K562 (cell line): ENCODE results near the gene CNTN4. TPM values are rescaled to one million over a fixed set of nuclear protein-coding genes. Genes with fewer than 3 reads are reported as not detected.

ENCODE experiments used
- ATAC-seq: fragments of 200-7000 bp; cut with Tn5 transposase; 3 replicates; pipeline ENCODE4 v1.9.1; 2020; ENCODE audit warnings: moderate library complexity
- BruUV-seq: library from RNA; stranded (reverse); fragments of 400-500 nt; replicated peaks from 2 replicates; lab custom pipeline; 2021; lab: Mats Ljungman, UMichigan
- CTCF ChIA-PET: fragments of 300-600 bp; formaldehyde crosslinking; extraction: SDS; loops from one replicate; lab custom pipeline; 2021; ENCODE audit warnings: low intra/inter-chr PET ratio; lab: Yijun Ruan, JAX
- POLR2A ChIA-PET: fragments of 300-600, 350-650 bp; sonication (Branson Sonifier 250); formaldehyde crosslinking; extraction: SDS; loops from one replicate; lab custom pipeline; 2021; ENCODE audit warnings: antibody characterized with exemption, inconsistent platforms; lab: Yijun Ruan, JAX
- DNase-seq, 4 experiments: peaks; one replicate each; pipeline versions ENCODE4 v3.0.0 to v3.0.0-alpha.2; 2011 to 2018; ENCODE audit warnings: low spot score in 3 of 4, mixed read lengths in 3 of 4; ENCODE audit errors: extremely low read depth in 1 of 4
- FAIRE-seq: peaks from 2 replicates; lab custom pipeline; 2011; peaks lifted over from hg19 to GRCh38; lab: Jason Lieb, UNC
- H2AFZ ChIP-seq: 2 replicates; pipeline ENCODE4 v1.6.0; 2011; ENCODE audit warnings: low read depth, low read length, control low read depth, inconsistent platforms
- H3K27ac ChIP-seq: fragments of 200-600 bp; 3 replicates; pipeline ENCODE4 v1.8.0; 2011; ENCODE audit warnings: low read depth, mild to moderate bottlenecking, control low read depth, inconsistent platforms, low read length, moderate library complexity, mixed read lengths; ENCODE audit errors: extremely low read depth
- H3K27me3 ChIP-seq, 2 experiments: fragments of 300-600 bp in 1 of 2; 2 replicates in 1 of 2; 3 replicates in 1 of 2; pipeline versions ENCODE4 v1.6.0 to v1.8.0; 2011; ENCODE audit warnings: inconsistent platforms in 2 of 2, low read length in 2 of 2, mild to moderate bottlenecking in 1 of 2, mixed read lengths in 1 of 2, moderate library complexity in 1 of 2; ENCODE audit not compliant: control insufficient read depth in 2 of 2, insufficient read depth in 2 of 2
- H3K36me3 ChIP-seq: fragments of 300-600 bp; 3 replicates; pipeline ENCODE4 v1.8.0; 2011; ENCODE audit warnings: mild to moderate bottlenecking, low read length, inconsistent platforms; ENCODE audit not compliant: control insufficient read depth, insufficient read depth
- H3K4me1 ChIP-seq, 2 experiments: fragments of 200-600 bp in 1 of 2; replicated peaks in 1 of 2; 2 replicates in 1 of 2; 3 replicates in 1 of 2; pipeline versions ENCODE4 v1.5.1 to v1.8.0; 2011; ENCODE audit warnings: inconsistent platforms in 2 of 2, low read length in 2 of 2, mild to moderate bottlenecking in 1 of 2, mixed read lengths in 1 of 2, moderate library complexity in 1 of 2; ENCODE audit not compliant: control insufficient read depth in 2 of 2, insufficient read depth in 2 of 2
- H3K4me2 ChIP-seq: 2 replicates; pipeline ENCODE4 v1.6.1; 2011; ENCODE audit warnings: low read length, control low read depth, inconsistent platforms, mixed read lengths; ENCODE audit not compliant: insufficient read depth
- H3K4me3 ChIP-seq: fragments of 200-600 bp; sonication (generic), shearing (Covaris generic); 2 replicates; pipeline ENCODE4 v1.5.1; 2016; ENCODE audit warnings: control low read depth, inconsistent platforms
- H3K79me2 ChIP-seq: fragments of 200-600 bp; 3 replicates; pipeline ENCODE4 v1.8.0; 2011; ENCODE audit warnings: low read length, inconsistent platforms; ENCODE audit not compliant: control insufficient read depth, insufficient read depth
- H3K9ac ChIP-seq, 2 experiments: 2 replicates each; pipeline versions ENCODE4 v1.6.0 to v1.6.1; 2011; ENCODE audit warnings: low read depth in 2 of 2, low read length in 2 of 2, control low read depth in 1 of 2, inconsistent platforms in 1 of 2, mild to moderate bottlenecking in 1 of 2, mixed read lengths in 1 of 2; ENCODE audit not compliant: insufficient read depth in 1 of 2
- H3K9me1 ChIP-seq: one replicate; pipeline ENCODE4 v1.6.0; 2011; ENCODE audit warnings: inconsistent platforms, mild to moderate bottlenecking, low read length, moderate library complexity; ENCODE audit not compliant: control insufficient read depth, insufficient read depth
- H3K9me3 ChIP-seq: replicated peaks from 2 replicates; pipeline ENCODE4 v1.5.1; 2011; ENCODE audit warnings: low read depth, low read length, inconsistent platforms; ENCODE audit not compliant: control insufficient read depth, insufficient read depth
- H4K20me1 ChIP-seq: replicated peaks from 2 replicates; pipeline ENCODE4 v1.6.1; 2011; ENCODE audit warnings: low read length, inconsistent platforms, mixed read lengths; ENCODE audit not compliant: control insufficient read depth, insufficient read depth
- CHAMP1 ChIP-seq: fragments of 450-650 bp; IDR thresholded peaks from 2 replicates; pipeline ENCODE4 v1.6.1; 2016; ENCODE audit warnings: mild to moderate bottlenecking
- KLF6 ChIP-seq: fragments of 250-450 bp; sonication (Bioruptor Pico); IDR thresholded peaks from 2 replicates; pipeline ENCODE4 v1.4.0; 2020; ENCODE audit warnings: mild to moderate bottlenecking, moderate library complexity, borderline replicate concordance
- NCOA6 ChIP-seq: fragments of 450-650 bp; IDR thresholded peaks from 2 replicates; pipeline ENCODE4 v1.6.1; 2017; ENCODE audit warnings: mild to moderate bottlenecking
- PATZ1 ChIP-seq: fragments of 250-450 bp; sonication (Bioruptor Pico); IDR thresholded peaks from 2 replicates; pipeline ENCODE4 v1.5.0; 2020; ENCODE audit warnings: mild to moderate bottlenecking, borderline replicate concordance
- PTTG1 ChIP-seq: fragments of 450-650 bp; IDR thresholded peaks from 2 replicates; pipeline ENCODE4 v1.6.1; 2016; ENCODE audit warnings: low read depth, mild to moderate bottlenecking, missing genetic modification characterization, missing compliant biosample characterization
- SPI1 ChIP-seq: IDR thresholded peaks from 2 replicates; pipeline ENCODE4 v1.6.1; 2011; ENCODE audit warnings: low read depth, low read length, control low read depth, borderline replicate concordance
- ZC3H4 ChIP-seq: sonication (generic); formaldehyde crosslinking; IDR thresholded peaks from 2 replicates; pipeline ENCODE4 v1.9.0; 2021; ENCODE audit warnings: missing genetic modification reagents, borderline replicate concordance
- ZNF146 ChIP-seq: IDR thresholded peaks from one replicate; pipeline ENCODE4 v1.6.1; 2018; ENCODE audit warnings: missing compliant biosample characterization; ENCODE audit not compliant: unreplicated experiment
- ZNF280B ChIP-seq: fragments of 250-450 bp; sonication (Bioruptor Pico); IDR thresholded peaks from 2 replicates; pipeline ENCODE4 v1.5.1; 2021; ENCODE audit warnings: mild to moderate bottlenecking
- ZNF764 ChIP-seq: fragments of 250-450 bp; sonication (Bioruptor Pico); IDR thresholded peaks from 2 replicates; pipeline ENCODE4 v1.4.0; 2020; ENCODE audit warnings: low read depth, mild to moderate bottlenecking, moderate library complexity
- WGBS: fragments of 100-300 bp; shearing (Covaris generic); methylation state at CpG from one replicate; pipeline ENCODE4 v1.1.6; 2016; ENCODE audit warnings: low coverage, mixed read lengths; ENCODE audit not compliant: insufficient coverage; ENCODE audit errors: missing lambda C conversion rate; 5-methylcytosine and 5-hydroxymethylcytosine counted together
- in situ Hi-C: fragments of 300-500 bp; cut with MboI; formaldehyde crosslinking; loops from 4 replicates; pipeline ENCODE4 v1.15.0; 2018; ENCODE audit warnings: inconsistent platforms, mixed read lengths
- intact Hi-C: fragments of 100-400 bp; cut with micrococcal nuclease; formaldehyde crosslinking; loops from 2 replicates; pipeline ENCODE4 v1.14.2; 2022
- polyA plus RNA-seq, 8 experiments: library from polyadenylated mRNA; depleted of rRNA in 4 of 8; stranded (reverse) in 5 of 8; unstranded in 3 of 8; fragments of >200 nt; fragmentation: Nextera tagmentation in 2 of 8; fragmentation: Illumina TruSeq in 1 of 8; extraction: Ambion mirVana in 2 of 8; extraction: Trizol in 1 of 8; gene quantifications; 2 replicates each; pipeline versions ENCODE4 v1.2.1 to v1.2.3, GENCODE V29; 2011 to 2014; ENCODE audit warnings: inconsistent platforms in 1 of 8, missing spikeins in 1 of 8
- total RNA-seq, 7 experiments: library from RNA; depleted of rRNA in 6 of 7; stranded (reverse); fragments of >200 nt in 6 of 7; fragmentation: Illumina TruSeq in 2 of 7; extraction: Trizol in 2 of 7; gene quantifications; 2 replicates each; pipeline versions ENCODE4 v1.2.1 to v1.2.3, GENCODE V29; 2011 to 2021; ENCODE audit warnings: low replicate concordance in 1 of 7

CNTN4 gene
- total and polyA plus RNA-seq, 9 of the 15 experiments (the other 6 are each of a cell fraction or from before 2014, with no cell fraction given) = not detected

GRCh38 chr3:2822611-2823010 lies 723.9 kb downstream of the CNTN4 start:
- WGBS = 0% methylated on average over 5 of the region's 5 CpGs
- DNase-seq = no peak
- TF ChIP-seq PTTG1 (tag) (no peak), NCOA6 (no peak)
- in situ Hi-C loops (no loop called here), intact Hi-C loops (no loop called here)
- no peak overlapping the region for H3K4me3 ChIP-seq
- BruUV-seq = no TSS peak
- H3K4me1 ChIP-seq = no peaks in the 10 kb centered on the region
- H3K27ac ChIP-seq = no peak overlapping the region
- no peaks in the 10 kb centered on the region for H4K20me1 ChIP-seq
- no peaks in the 10 kb centered on the region for H3K9me1 ChIP-seq
- H3K9ac ChIP-seq = no peak overlapping the region
- POLR2A ChIA-PET = no interaction called here
- H3K27me3 ChIP-seq = no peaks in the 10 kb centered on the region
- H3K9me3 ChIP-seq = no peaks in the 10 kb centered on the region; the same call in 1 of the 2 replicates
- no peak overlapping the region for H2AFZ ChIP-seq
- H3K79me2 ChIP-seq = no peaks in the 10 kb centered on the region
- no peaks in the 10 kb centered on the region for H3K36me3 ChIP-seq
- FAIRE-seq = no peak
- CTCF ChIA-PET = interaction anchor here (0.6 kb wide), 1 partner anchor 12 kb away, joined by 4 read pairs; no protein-coding TSS in a partner anchor
- no peak overlapping the region for H3K4me2 ChIP-seq
- ATAC-seq = no peak

DNA sequence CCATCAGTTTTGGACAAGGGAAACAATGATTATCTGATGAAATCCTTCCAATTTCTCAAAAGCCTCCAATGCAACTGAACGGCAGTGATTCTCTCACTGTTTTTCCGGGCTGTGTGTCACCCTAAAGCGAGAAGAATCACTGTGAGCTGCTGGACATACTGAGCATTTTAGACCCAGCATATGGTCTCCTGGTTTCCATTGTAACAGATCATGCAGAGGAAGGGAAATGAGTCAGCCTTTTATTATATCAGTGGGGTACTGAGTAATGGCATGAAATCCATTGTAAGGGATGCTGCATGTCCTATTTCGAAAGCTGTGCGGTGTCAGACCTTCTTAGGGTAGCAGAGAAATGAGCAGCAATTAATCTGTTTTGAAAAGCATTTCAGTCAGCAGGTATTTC lies 724.4 kb downstream of the CNTN4 start:
- DNase-seq = no peak
- H3K4me1 ChIP-seq = no peaks in the 10 kb centered on the region
- H3K4me2 ChIP-seq = no peak overlapping the region
- no peak for ATAC-seq
- no TSS peak for BruUV-seq
- in situ Hi-C loops = no loop called here
- no peak for FAIRE-seq
- CTCF ChIA-PET = interaction anchor here (0.6 kb wide), 1 partner anchor 12 kb away, joined by 4 read pairs; no protein-coding TSS in a partner anchor
- H3K79me2 ChIP-seq = no peaks in the 10 kb centered on the region
- no peaks in the 10 kb centered on the region for H4K20me1 ChIP-seq
- H3K9me3 ChIP-seq = no peaks in the 10 kb centered on the region; the same call in 1 of the 2 replicates
- no peaks in the 10 kb centered on the region for H3K9me1 ChIP-seq
- H3K4me3 ChIP-seq = no peak overlapping the region
- intact Hi-C loops = no loop called here
- H3K27ac ChIP-seq = no peak overlapping the region
- WGBS = 1% methylated on average over 5 of the region's 5 CpGs
- H3K27me3 ChIP-seq = no peaks in the 10 kb centered on the region
- no peak overlapping the region for H2AFZ ChIP-seq
- H3K36me3 ChIP-seq = no peaks in the 10 kb centered on the region
- POLR2A ChIA-PET = no interaction called here
- H3K9ac ChIP-seq = no peak overlapping the region
- TF ChIP-seq ZNF764 (CRISPR knock-in tag) = no peak
- TF ChIP-seq CHAMP1 = no peak
- TF ChIP-seq ZC3H4 (CRISPR knock-in tag) = no peak
- no peak for TF ChIP-seq ZNF146 (CRISPR knock-in tag)
- no peak for TF ChIP-seq SPI1
- TF ChIP-seq PATZ1 (CRISPR knock-in tag) = no peak
- TF ChIP-seq KLF6 (CRISPR knock-in tag) = no peak
- no peak for TF ChIP-seq ZNF280B
